Type B pancreatic cell (in vitro differentiated cells): ENCODE measurements around the gene MZF1. TPM values are rescaled to one million over a fixed set of nuclear protein-coding genes. Genes with fewer than 3 reads are reported as not detected.

Source experiments
- DNase-seq: peaks from one replicate; pipeline ENCODE4 v3.0.0; 2021; ENCODE audit warnings: mixed read lengths; ENCODE audit not compliant: unreplicated experiment; ENCODE audit errors: extremely low spot score
- H3K27ac Mint-ChIP-seq: 2 replicates; pipeline ENCODE4 v1.8.0; 2021; ENCODE audit warnings: mild to moderate bottlenecking, mixed read lengths
- H3K27me3 Mint-ChIP-seq: 2 replicates; pipeline ENCODE4 v1.8.0; 2021; ENCODE audit warnings: mixed read lengths
- H3K36me3 Mint-ChIP-seq: 2 replicates; pipeline ENCODE4 v1.8.0; 2021; ENCODE audit warnings: mixed read lengths
- H3K4me1 Mint-ChIP-seq: one replicate; pipeline ENCODE4 v1.8.0; 2021; ENCODE audit warnings: mixed read lengths; ENCODE audit not compliant: unreplicated experiment
- H3K4me3 Mint-ChIP-seq: 2 replicates; pipeline ENCODE4 v1.8.0; 2021; ENCODE audit warnings: mild to moderate bottlenecking, mixed read lengths
- H3K9me3 Mint-ChIP-seq: 2 replicates; pipeline ENCODE4 v1.8.0; 2021; ENCODE audit warnings: mixed read lengths
- total RNA-seq: library from RNA; stranded (reverse); gene quantifications from 2 replicates; pipeline ENCODE4 v1.2.1, GENCODE V29; 2021; ENCODE audit warnings: low replicate concordance
- TF ChIP-seq, protein P1 (sequence below): fragments of 200-600 bp; sonication (generic); conservative IDR thresholded peaks from 2 replicates; pipeline ENCODE4 v1.5.0; 2021; ENCODE audit warnings: antibody characterized with exemption, mild to moderate bottlenecking

Gene MZF1
- total RNA-seq, 1 donor from 2014 or later: 30.0 TPM

GRCh38 chr19:58584498-58585441 is 11.6 kb upstream of the MZF1 start:
- TF ChIP-seq, protein P1, sequence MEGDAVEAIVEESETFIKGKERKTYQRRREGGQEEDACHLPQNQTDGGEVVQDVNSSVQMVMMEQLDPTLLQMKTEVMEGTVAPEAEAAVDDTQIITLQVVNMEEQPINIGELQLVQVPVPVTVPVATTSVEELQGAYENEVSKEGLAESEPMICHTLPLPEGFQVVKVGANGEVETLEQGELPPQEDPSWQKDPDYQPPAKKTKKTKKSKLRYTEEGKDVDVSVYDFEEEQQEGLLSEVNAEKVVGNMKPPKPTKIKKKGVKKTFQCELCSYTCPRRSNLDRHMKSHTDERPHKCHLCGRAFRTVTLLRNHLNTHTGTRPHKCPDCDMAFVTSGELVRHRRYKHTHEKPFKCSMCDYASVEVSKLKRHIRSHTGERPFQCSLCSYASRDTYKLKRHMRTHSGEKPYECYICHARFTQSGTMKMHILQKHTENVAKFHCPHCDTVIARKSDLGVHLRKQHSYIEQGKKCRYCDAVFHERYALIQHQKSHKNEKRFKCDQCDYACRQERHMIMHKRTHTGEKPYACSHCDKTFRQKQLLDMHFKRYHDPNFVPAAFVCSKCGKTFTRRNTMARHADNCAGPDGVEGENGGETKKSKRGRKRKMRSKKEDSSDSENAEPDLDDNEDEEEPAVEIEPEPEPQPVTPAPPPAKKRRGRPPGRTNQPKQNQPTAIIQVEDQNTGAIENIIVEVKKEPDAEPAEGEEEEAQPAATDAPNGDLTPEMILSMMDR: no peak
- no peak for DNase-seq
- Mint-ChIP-seq H3K27me3 (no peaks in the 10 kb centered on the region), H3K9me3 (no peaks in the 10 kb centered on the region), H3K27ac (no peak overlapping the region), H3K36me3 (peaks cover 5% of the 10 kb centered on the region), H3K4me3 (no peak overlapping the region), H3K4me1 (no peaks in the 10 kb centered on the region)

- H3K36me3 Mint-ChIP-seq: peaks cover 5% of the 10 kb centered on the region
- no peak overlapping the region for H3K4me3 Mint-ChIP-seq
- no peak overlapping the region for H3K27ac Mint-ChIP-seq
- DNase-seq: no peak
- H3K9me3 Mint-ChIP-seq: no peaks in the 10 kb centered on the region
- TF ChIP-seq, protein P1: no peak
- H3K27me3 Mint-ChIP-seq: no peaks in the 10 kb centered on the region
- H3K4me1 Mint-ChIP-seq: peaks cover 12% of the 10 kb centered on the region
These were observed 9.8 kb upstream of the MZF1 start for GRCh38 chr19:58582985-58583384.

DNA sequence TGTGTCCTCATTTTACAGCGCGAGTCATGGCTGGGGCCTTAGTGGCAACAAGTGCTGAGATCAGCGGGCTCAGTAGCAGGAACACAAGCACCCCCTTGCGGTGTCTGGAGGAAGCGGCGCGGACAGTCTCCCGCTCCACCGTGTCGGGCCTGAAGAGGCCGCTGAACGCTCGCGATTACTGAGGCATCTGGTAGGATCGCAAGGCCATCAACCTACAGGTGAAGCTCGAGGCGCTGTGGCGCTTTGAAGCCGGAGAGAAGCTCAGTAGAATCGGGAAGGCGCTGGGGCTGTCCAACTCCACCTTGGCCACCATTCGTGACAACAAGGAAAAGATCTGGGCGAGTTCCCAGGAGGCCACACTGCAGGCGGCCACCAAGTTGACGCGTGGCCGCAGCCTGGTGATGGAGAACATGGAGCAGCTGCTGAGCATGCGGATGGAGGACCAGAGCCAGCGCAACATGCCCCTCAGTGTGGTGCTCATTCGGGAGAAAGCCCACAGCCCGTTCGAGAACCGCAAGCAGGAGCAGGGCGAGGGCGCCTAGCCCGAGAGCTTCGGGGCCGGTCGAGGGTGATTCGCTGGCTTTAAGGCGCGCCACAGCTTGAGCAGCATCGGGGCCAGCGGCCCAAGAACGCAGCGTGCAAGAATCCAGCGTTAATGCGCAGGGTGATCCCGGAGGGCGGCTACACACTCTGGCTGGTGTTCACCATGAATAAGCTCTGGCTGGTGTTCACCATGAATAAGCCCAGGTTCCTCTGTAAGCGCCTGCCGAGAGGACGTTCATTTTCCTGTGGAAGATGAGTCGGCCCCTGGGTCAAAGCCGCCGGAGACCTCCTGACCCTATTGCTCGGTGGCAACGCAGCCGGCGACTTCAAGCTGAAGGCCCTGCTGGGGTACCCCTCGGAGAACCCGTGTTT is 8.3 kb upstream of the MZF1 start:
- H3K4me1 Mint-ChIP-seq: peaks cover 12% of the 10 kb centered on the region
- TF ChIP-seq, protein P1: peak; percentile 88
- peak overlapping the region; percentile 16 for H3K27ac Mint-ChIP-seq
- peak; percentile 80 for DNase-seq
- no peaks in the 10 kb centered on the region for H3K27me3 Mint-ChIP-seq
- H3K4me3 Mint-ChIP-seq: no peak overlapping the region
- H3K9me3 Mint-ChIP-seq: no peaks in the 10 kb centered on the region
- H3K36me3 Mint-ChIP-seq: peaks cover 5% of the 10 kb centered on the region

GRCh38 chr19:58579473-58580142 is 6.5 kb upstream of the MZF1 start:
- Mint-ChIP-seq H3K27ac (no peak overlapping the region), H3K36me3 (peaks cover 5% of the 10 kb centered on the region), H3K27me3 (no peaks in the 10 kb centered on the region), H3K4me1 (peaks cover 17% of the 10 kb centered on the region), H3K4me3 (no peak overlapping the region), H3K9me3 (no peaks in the 10 kb centered on the region)
- DNase-seq: no peak
- TF ChIP-seq, protein P1: no peak
